Mammary epithelial cell (primary cell): Measurements from ENCODE around the gene TBRG4.

Experiments
- EZH2 ChIP-seq: IDR thresholded peaks from 2 replicates; pipeline ENCODE4 v1.6.1; 2012; ENCODE audit warnings: low read length, inconsistent platforms, borderline replicate concordance
- TF ChIP-seq, protein P1 (sequence below), 2 donors: IDR thresholded peaks in 1 of 2; conservative IDR thresholded peaks in 1 of 2; 2 replicates each; pipeline ENCODE4 v1.5.1; 2011 to 2012; ENCODE audit warnings: inconsistent platforms in 2 of 2, low read length in 2 of 2, mild to moderate bottlenecking in 2 of 2, control low read depth in 1 of 2, low read depth in 1 of 2; ENCODE audit not compliant: insufficient read depth in 1 of 2; ENCODE audit errors: extremely low read depth in 1 of 2

DNA sequence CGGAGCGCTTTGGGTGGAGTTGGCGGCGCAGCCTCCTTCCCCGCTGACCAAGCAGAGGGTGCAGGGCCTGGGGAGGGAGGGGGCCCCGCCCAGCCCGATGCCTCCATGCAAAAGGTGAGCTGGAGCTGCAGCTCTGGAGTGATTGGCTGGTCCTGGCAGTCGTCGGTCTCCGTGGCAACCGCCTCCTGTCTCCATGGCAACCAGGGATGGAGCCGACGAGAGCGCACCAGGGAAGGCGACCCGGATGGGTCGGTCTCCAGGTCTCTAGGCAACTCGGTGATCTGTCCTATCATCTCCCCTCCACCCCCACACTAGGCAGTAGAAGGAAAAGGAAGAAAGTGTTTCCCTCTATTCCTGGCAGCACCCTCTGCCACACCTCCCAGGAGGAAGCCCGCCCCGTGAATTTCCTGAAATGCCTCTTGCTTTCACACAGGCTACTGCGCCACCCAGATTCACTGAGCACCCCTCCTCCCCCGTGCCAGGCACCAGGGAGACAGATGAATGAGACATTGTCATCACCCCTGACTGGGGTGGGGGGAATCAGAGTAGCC, 22.1 kb downstream of the TBRG4 start:
- TF ChIP-seq, protein P1, sequence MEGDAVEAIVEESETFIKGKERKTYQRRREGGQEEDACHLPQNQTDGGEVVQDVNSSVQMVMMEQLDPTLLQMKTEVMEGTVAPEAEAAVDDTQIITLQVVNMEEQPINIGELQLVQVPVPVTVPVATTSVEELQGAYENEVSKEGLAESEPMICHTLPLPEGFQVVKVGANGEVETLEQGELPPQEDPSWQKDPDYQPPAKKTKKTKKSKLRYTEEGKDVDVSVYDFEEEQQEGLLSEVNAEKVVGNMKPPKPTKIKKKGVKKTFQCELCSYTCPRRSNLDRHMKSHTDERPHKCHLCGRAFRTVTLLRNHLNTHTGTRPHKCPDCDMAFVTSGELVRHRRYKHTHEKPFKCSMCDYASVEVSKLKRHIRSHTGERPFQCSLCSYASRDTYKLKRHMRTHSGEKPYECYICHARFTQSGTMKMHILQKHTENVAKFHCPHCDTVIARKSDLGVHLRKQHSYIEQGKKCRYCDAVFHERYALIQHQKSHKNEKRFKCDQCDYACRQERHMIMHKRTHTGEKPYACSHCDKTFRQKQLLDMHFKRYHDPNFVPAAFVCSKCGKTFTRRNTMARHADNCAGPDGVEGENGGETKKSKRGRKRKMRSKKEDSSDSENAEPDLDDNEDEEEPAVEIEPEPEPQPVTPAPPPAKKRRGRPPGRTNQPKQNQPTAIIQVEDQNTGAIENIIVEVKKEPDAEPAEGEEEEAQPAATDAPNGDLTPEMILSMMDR (conservative IDR thresholded peaks at IDR 0.05 in 1 of 2, IDR thresholded peaks at IDR 0.05 in 1 of 2; ENCODE audit: extremely low read depth in 1 of 2, insufficient read depth in 1 of 2, low read depth in 1 of 2, low read length in 2 of 2), result no peak
- TF ChIP-seq EZH2, result no peak
